HEK293T (cell line): ENCODE results near the gene ETNK1.

Experiments
- ARNT ChIP-seq: fragments of 450-650 bp; IDR thresholded peaks from 2 replicates; pipeline ENCODE4 v1.6.1; 2017; ENCODE audit warnings: mild to moderate bottlenecking
- BHLHE40 ChIP-seq: fragments of 450-650 bp; IDR thresholded peaks from 2 replicates; pipeline ENCODE4 v1.6.1; 2016; ENCODE audit warnings: mild to moderate bottlenecking, moderate library complexity, borderline replicate concordance
- FOXK2 ChIP-seq: fragments of 450-650 bp; IDR thresholded peaks from 2 replicates; pipeline ENCODE4 v1.6.1; 2016; ENCODE audit warnings: mild to moderate bottlenecking
- FOXM1 ChIP-seq: fragments of 450-650 bp; IDR thresholded peaks from 2 replicates; pipeline ENCODE4 v1.6.1; 2017; ENCODE audit warnings: mild to moderate bottlenecking, borderline replicate concordance
- HDGF ChIP-seq: fragments of 450-650 bp; IDR thresholded peaks from 2 replicates; pipeline ENCODE4 v1.6.1; 2017; ENCODE audit warnings: antibody characterized with exemption, borderline replicate concordance
- SUZ12 ChIP-seq: fragments of 450-650 bp; IDR thresholded peaks from 2 replicates; pipeline ENCODE4 v1.6.1; 2016; ENCODE audit warnings: mild to moderate bottlenecking
- TARDBP ChIP-seq: fragments of 450-650 bp; IDR thresholded peaks from 2 replicates; pipeline ENCODE4 v1.6.1; 2016

DNA sequence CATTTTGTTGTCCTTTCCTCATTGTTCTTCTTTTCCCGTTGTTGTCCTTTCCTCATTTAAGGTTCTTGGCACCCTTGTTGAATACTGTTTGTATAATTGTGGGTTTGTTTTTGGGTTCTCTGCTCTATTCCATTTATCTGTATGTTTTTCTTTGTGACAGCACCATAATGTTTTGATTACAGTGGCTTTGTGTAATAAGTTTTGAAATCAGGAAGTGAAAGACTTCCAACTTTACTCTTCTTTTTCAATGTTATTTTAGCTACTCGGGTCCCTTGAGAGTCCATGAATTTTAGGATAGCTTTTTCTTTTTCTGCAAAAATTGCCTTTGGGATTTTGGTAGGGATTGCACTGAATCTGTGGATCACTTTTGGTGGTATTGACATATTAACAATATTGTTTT, 28.1 kb downstream of the ETNK1 start:
- TF ChIP-seq ARNT (no peak), FOXK2 (no peak), SUZ12 (no peak), FOXM1 (no peak), TARDBP (no peak), BHLHE40 (no peak), HDGF (no peak)
